Neural cell (in vitro differentiated cells): ENCODE results near the gene MTMR12.

Experiments used
- CTCF ChIP-seq: fragments of 450-650 bp; IDR thresholded peaks from 2 replicates; pipeline ENCODE4 v1.5.1; 2014; ENCODE audit warnings: antibody characterized with exemption, mild to moderate bottlenecking, moderate library complexity; ENCODE audit not compliant: poor library complexity, severe bottlenecking
- EP300 ChIP-seq: fragments of 450-650 bp; conservative IDR thresholded peaks from 2 replicates; pipeline ENCODE4 v1.6.1; 2014; ENCODE audit warnings: antibody characterized with exemption, mild to moderate bottlenecking, moderate library complexity; ENCODE audit not compliant: poor library complexity, severe bottlenecking
- EZH2 ChIP-seq: fragments of 200-600, 300-800 bp; shearing (Covaris generic), sonication (generic); IDR thresholded peaks from 2 replicates; pipeline ENCODE4 v1.6.1; 2014; ENCODE audit warnings: antibody characterized with exemption, low read length, borderline replicate concordance, mild to moderate bottlenecking; ENCODE audit not compliant: insufficient read depth, poor library complexity, severe bottlenecking
- MXI1 ChIP-seq: fragments of 450-650 bp; conservative IDR thresholded peaks from 2 replicates; pipeline ENCODE4 v1.6.1; 2014; ENCODE audit warnings: antibody characterized with exemption, mild to moderate bottlenecking; ENCODE audit not compliant: poor library complexity, severe bottlenecking
- POLR2AphosphoS5 ChIP-seq: IDR thresholded peaks from 2 replicates; pipeline ENCODE4 v1.6.1; 2012
- REST ChIP-seq: IDR thresholded peaks from 2 replicates; pipeline ENCODE4 v1.6.1; 2012; ENCODE audit warnings: borderline replicate concordance

- TF ChIP-seq EP300: no peak
- TF ChIP-seq CTCF: no peak
- no peak for TF ChIP-seq REST
- TF ChIP-seq POLR2AphosphoS5: no peak
- no peak for TF ChIP-seq MXI1
- no peak for TF ChIP-seq EZH2
Observed at GRCh38 chr5:32222723-32223470, 89.8 kb downstream of the MTMR12 start.
